ENCODE measurements around the gene TMEM121B. TPM values are rescaled to one million over a fixed set of nuclear protein-coding genes. Genes with fewer than 3 reads are reported as not detected.
A peak's percentile ranks its signal among the peaks of the same experiment; 100 is the strongest.

Gene TMEM121B
- total RNA-seq, 1 experiment from 2014 or later = 8.1 TPM

DNA sequence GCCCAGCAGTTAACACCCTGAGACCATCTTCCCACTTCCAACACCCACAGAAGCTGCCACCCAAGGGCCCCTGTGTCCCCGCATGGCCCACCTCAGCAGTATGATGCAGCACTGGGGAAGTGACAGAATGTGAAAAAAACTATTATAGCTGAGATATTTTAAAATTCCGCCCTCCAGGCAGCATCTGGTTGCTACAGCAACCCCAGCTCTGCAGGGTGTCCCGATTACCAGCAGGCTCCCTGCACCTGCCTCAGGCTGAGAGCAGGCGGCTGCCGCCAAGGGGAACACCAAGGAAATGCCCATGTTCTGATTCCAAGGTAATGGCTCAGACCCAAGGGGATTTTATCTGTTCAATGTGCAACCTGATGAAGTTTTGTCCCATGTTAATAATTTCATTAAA, 10.5 kb upstream of the TMEM121B start:
- H3K9me3 ChIP-seq (ENCODE audit: control insufficient read depth, low read depth, low read length) = no peaks in the 10 kb centered on the region
- no peak overlapping the region; a peak in 1 of 7 replicates for H3K27ac Mint-ChIP-seq
- no peak overlapping the region for H3K4me2 ChIP-seq (ENCODE audit: insufficient read depth, insufficient read length, low read length)
- H3K4me1 ChIP-seq (ENCODE audit: insufficient read depth, low read length) = no peaks in the 10 kb centered on the region
- WGBS (ENCODE audit: extremely low coverage, insufficient read length, low lambda C conversion rate) = no CpG with 5 or more reads among the region's 5 CpGs
- H3K23ac ChIP-seq (ENCODE audit: insufficient read length, low read depth, low read length) = no peak overlapping the region
- H3K56ac ChIP-seq (ENCODE audit: insufficient read length, low read depth, low read length) = no peak overlapping the region
- H2AK5ac ChIP-seq (ENCODE audit: insufficient read length, low read length) = no peak overlapping the region
- H3K23me2 ChIP-seq (ENCODE audit: insufficient read length, low read depth, low read length, poor library complexity, severe bottlenecking) = no peaks in the 10 kb centered on the region
- no peak overlapping the region for H2BK20ac ChIP-seq (ENCODE audit: low read depth, low read length, poor library complexity, severe bottlenecking)
- DNase-seq = no peak
- H2BK12ac ChIP-seq (ENCODE audit: insufficient read length, low read depth, low read length) = no peak overlapping the region
- no peaks in the 10 kb centered on the region for H3K79me1 ChIP-seq (ENCODE audit: insufficient read depth, low read depth, low read length, poor library complexity, severe bottlenecking)
- no peaks in the 10 kb centered on the region; the same call in none of the 2 replicates for H3K27me3 Mint-ChIP-seq (ENCODE audit: low read depth)
- no peak overlapping the region for H3K27ac ChIP-seq (ENCODE audit: insufficient read length, low read depth, low read length)
- TF ChIP-seq, protein P1, sequence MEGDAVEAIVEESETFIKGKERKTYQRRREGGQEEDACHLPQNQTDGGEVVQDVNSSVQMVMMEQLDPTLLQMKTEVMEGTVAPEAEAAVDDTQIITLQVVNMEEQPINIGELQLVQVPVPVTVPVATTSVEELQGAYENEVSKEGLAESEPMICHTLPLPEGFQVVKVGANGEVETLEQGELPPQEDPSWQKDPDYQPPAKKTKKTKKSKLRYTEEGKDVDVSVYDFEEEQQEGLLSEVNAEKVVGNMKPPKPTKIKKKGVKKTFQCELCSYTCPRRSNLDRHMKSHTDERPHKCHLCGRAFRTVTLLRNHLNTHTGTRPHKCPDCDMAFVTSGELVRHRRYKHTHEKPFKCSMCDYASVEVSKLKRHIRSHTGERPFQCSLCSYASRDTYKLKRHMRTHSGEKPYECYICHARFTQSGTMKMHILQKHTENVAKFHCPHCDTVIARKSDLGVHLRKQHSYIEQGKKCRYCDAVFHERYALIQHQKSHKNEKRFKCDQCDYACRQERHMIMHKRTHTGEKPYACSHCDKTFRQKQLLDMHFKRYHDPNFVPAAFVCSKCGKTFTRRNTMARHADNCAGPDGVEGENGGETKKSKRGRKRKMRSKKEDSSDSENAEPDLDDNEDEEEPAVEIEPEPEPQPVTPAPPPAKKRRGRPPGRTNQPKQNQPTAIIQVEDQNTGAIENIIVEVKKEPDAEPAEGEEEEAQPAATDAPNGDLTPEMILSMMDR (conservative IDR thresholded peaks at IDR 0.05) = peak; percentile 42; the same call in 2 of the 3 replicates
- no peak overlapping the region for H4K8ac ChIP-seq (replicated peaks; ENCODE audit: insufficient read length, low read depth, low read length)
- H3K27me3 ChIP-seq (ENCODE audit: insufficient read depth, low read length) = no peaks in the 10 kb centered on the region
- no peak overlapping the region for H3K4ac ChIP-seq (ENCODE audit: low read depth, low read length)
- no peak overlapping the region for H3K14ac ChIP-seq (ENCODE audit: insufficient read depth, low read length)
- H4K91ac ChIP-seq (ENCODE audit: insufficient read length, low read depth, low read length) = no peak overlapping the region
- H3K79me2 ChIP-seq (ENCODE audit: insufficient read depth, low read length) = no peaks in the 10 kb centered on the region
- H3K9ac ChIP-seq (ENCODE audit: extremely low read depth, insufficient read length, low read length) = no peak overlapping the region
- no peak overlapping the region for H3K4me3 Mint-ChIP-seq
- H3K9me3 Mint-ChIP-seq = no peaks in the 10 kb centered on the region
- H3K18ac ChIP-seq (ENCODE audit: insufficient read length, low read depth, low read length) = no peak overlapping the region
- H2BK5ac ChIP-seq (ENCODE audit: insufficient read length, low read length) = no peak overlapping the region
- no peak overlapping the region for H3T11ph ChIP-seq (ENCODE audit: low read length)
- H2BK120ac ChIP-seq (ENCODE audit: low read depth, low read length, poor library complexity, severe bottlenecking) = no peak overlapping the region
- no peak overlapping the region; the same call in 1 of the 2 replicates for H2BK15ac ChIP-seq (ENCODE audit: low read depth, low read length)
- H4K20me1 ChIP-seq (ENCODE audit: control insufficient read depth, insufficient read depth, insufficient read length) = no peaks in the 10 kb centered on the region
- H3K36me3 Mint-ChIP-seq (ENCODE audit: insufficient read depth in 1 of 3, low read depth in 3 of 3) = peaks cover 5 to 13% (median 6%) of the 10 kb centered on the region in 3 experiments; a peak in 5 of 7 replicates
- H4K5ac ChIP-seq (ENCODE audit: insufficient read length, low read depth, low read length) = no peak overlapping the region
- H2AFZ ChIP-seq (ENCODE audit: low read length) = no peak overlapping the region
- peaks cover 13 to 14% of the 10 kb centered on the region in 2 experiments for H3K4me1 Mint-ChIP-seq

Measured in H9 (cell line).